ENCODE data around the gene FOSB.
"Not testable (repeated sequence)": the region's sequence is repeated elsewhere in the genome, so short reads cannot be mapped to it uniquely, and the experiment has no call there.

The FOSB gene

DNA sequence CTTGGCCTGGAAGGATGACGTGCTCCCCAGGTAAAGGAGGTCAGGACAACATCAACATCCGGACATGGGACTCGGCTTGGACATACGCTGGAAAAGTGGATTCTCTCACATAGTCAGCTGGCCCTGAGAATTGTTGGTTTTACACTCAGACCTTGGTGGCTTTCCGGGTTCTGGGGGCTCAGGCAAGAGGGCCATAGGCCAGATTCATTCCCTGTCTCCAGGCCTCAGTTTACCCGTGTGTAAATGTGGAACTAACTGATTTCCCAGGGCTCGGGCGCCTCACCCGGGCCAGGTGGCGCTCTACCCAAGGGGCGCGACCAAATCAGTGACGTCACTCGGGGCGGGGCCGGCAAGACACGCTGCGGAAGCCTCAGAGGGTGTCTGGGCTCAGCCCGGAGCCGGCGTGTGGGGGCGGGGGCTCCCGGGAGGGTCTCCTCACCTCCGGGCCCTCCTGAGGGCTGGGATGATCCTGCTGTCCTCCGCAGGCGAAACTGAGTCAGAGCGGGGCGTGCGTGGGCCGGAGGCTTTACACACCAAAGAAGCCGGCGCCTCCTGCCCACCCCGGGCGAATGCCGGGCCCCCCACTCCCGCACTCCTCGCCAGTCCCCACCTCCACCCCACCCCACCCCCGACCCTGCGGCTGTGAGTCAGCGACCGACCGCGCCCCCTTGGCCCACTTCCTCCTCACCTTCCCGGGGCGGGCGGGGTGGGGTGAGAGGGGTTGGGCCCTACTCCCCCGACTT is 38.6 kb downstream of the FOSB start:
- DNase-seq (ENCODE audit: low read depth): no peak

GRCh38 chr19:45506989-45507871 is 39.4 kb downstream of the FOSB start, which contains the start of gene VASP:
Gene VASP, plus strand, starts transcription at chr19:45507479. Its CDS starts 293 bp downstream, at chr19:45507772.
- DNase-seq (ENCODE audit: low read depth): no peak

DNA sequence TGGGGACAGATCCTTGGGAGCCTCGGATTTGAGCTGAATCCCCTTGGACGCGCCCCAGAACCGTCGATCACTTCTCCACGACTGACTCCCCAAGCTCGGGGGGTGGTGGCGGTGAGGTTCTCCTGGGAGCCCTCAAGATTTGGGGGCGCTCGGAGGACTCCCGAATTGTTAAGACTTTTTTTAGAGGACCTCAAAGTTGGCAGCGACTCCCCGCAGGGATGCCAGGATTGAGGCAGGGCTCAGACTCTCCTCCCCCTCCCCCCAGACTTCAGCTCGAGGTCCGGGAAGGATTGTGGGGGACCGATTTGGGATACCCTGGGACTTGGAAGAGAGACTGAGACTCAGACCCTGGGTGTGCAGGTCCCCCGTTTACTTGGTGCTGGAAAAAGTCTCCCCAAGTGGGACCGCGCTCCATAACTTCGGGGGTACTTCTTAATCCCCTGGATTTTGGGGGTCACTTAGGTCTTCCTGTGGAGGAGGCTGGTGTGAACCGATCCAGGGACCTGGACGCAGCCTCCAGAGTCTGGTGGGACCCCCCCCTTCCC is 40.1 kb downstream of the FOSB start:
- DNase-seq (ENCODE audit: low read depth): no peak

DNA sequence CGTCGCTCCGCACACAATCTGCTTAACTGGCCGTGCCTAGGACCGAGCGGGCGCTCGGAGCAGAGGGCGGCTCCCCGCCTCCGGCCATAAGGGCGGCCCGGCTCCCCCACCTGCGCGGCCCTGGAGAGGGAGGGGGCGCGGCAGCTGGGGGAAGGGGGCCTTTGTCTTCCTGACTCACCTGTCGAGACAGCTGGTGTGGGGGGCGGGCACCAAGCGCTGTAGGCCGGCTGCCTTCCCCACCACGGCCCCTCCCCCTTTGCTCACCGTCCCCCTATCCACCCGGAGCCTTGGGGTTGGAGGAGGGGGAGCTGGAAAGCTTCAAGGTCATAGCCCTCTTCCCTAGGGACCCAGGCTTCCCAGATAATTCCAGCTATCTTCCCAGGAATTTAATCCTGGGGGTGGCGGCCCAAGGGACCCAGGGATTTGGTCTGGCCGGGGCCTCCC is 40.6 kb downstream of the FOSB start:
- no peak for DNase-seq (ENCODE audit: low read depth)

GRCh38 chr19:45508861-45509691 is 41.3 kb downstream of the FOSB start:
- peak; percentile 87 for DNase-seq (ENCODE audit: low read depth)

DNA sequence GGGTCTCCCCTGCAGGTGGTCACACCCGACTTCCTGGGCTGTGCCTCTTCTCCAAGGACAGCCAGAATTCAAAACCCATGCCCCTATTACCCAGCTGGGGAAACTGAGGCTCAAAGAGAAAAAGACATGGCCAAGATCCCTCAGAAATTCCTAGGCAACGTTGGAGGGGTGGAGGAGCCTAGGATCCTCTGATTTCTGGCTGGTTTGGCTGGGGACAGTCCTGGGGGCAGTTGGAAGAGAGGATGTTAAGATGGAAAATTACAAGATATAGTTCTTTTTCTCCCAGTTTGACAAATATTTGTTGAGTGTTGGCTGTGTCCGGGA is 41.9 kb downstream of the FOSB start:
- DNase-seq (ENCODE audit: low read depth): no peak

DNA sequence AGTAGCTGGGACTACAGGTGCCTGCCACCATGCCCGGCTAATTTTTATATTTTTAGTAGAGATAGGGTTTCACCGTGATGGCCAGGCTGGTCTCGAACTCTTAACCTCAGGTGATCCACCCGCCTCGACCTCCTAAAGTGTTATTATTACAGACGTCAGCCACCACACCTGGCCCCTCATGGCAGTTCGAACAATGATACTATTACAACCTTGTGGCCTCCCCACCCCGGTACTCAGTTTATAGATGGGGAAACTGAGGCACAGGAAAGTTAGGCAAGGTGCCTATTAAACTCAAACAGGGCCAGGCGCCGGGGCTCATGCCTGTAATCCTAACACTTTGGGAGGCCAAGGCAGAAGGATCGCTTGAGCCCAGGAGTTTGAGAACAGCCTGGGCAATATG is 42.6 kb downstream of the FOSB start:
- DNase-seq (ENCODE audit: low read depth): not testable (repeated sequence)

DNA sequence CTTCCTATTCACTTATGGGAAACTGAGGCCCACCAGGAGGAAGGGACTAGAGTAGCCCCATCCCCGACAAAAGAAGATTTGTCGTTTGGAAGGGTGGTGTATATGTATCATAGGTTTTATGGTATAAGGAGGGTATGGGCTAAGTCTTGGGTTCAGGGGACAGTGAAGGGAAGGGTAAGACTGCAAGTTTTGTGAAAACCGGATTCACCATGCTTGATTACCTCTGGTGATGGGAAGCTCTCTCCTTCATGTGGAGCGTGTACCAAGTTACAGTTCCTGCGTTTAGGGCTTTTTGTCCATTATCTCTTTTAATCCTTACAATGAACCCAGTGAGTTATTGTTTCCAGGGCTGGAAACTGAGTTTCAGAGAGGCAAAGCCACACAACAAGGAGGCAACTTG is 43.3 kb downstream of the FOSB start:
- DNase-seq (ENCODE audit: low read depth): no peak

- no peak for DNase-seq (ENCODE audit: low read depth)
Measured at GRCh38 chr19:45512881-45513483, 45.2 kb downstream of the FOSB start.

DNA sequence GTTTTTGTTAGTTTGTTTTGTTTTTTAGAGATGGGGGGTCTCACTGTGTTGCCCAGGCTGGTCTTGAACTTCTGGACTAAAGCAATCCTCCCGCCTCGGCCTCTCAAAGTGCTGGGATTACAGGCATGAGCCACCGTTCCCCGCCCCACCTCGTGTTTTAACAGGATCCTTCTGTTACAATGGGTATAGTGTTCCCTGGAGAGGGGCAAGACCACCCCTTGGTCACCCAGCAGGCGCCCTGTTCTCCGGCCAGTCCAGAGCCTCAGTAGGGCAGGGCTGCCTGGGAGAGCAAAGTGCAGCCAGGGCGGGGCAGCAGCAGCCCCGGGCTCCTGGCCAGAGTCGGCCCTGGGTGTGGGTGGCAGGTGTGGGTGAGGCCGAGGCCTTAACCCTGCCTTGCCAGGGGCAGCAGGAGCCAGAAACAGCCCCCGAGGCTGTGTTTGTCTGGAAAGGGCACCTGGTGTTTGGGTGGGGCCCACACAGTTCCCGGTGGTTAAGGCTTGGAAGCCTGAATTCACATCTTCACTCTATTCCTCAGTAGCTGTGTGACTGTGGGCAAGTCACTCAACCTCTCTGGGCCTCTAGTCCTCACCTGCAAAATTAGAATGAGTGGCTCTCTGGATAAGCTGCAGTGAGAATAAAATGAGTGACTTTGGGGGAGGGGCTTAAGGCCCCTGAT is 46.7 kb downstream of the FOSB start:
- no peak for DNase-seq (ENCODE audit: low read depth)

DNA sequence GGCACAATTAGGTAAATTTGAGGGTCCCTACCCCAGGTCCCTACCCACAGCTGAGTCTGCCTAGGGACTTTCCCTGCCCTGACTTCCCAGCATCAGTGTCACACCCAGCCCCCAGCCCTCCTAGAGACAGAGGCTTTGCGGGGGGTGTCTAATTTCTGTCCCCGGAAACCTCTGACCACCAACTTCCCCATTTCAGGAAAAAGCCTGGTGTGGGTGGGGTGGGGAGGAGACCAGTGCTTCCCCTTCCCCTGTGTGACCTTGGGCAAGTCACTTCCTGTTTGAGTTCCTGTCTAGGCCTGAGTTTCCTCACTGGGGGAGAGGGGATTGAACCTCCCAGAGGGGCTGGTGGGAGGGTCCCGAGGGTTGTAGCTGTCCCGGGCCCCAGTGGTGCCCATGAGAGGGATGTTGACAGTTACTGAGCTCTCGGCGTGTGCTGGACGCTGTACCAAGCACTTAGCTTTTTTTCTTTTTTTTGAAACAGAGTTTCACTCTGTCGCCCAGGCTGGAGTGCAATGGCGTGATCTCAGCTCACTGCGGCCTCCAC is 47.4 kb downstream of the FOSB start:
- peak; percentile 90 for DNase-seq (ENCODE audit: low read depth)

GRCh38 chr19:45515807-45516401 is 48.1 kb downstream of the FOSB start:
- no peak for DNase-seq (ENCODE audit: low read depth)

DNA sequence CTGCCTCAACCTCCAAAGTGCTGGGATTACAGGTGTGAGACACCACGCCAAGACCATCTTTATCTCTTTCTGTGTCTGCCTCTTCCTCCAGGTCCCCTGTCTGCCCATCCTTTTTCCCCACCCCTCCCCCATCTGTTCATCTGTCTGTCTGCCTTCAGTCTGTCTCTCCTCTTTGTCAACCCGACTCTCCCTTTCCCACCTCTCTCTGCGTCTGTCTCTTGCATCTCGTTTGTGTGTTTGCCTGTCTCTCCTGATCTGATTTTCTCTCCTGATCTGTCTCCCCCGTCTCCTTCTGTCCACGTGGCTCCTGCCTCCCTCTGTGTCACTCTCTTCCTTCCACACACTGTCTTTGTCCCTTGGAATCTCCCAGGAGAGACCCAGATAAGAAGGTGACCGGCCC is 49.4 kb downstream of the FOSB start:
- DNase-seq (ENCODE audit: low read depth): no peak

DNA sequence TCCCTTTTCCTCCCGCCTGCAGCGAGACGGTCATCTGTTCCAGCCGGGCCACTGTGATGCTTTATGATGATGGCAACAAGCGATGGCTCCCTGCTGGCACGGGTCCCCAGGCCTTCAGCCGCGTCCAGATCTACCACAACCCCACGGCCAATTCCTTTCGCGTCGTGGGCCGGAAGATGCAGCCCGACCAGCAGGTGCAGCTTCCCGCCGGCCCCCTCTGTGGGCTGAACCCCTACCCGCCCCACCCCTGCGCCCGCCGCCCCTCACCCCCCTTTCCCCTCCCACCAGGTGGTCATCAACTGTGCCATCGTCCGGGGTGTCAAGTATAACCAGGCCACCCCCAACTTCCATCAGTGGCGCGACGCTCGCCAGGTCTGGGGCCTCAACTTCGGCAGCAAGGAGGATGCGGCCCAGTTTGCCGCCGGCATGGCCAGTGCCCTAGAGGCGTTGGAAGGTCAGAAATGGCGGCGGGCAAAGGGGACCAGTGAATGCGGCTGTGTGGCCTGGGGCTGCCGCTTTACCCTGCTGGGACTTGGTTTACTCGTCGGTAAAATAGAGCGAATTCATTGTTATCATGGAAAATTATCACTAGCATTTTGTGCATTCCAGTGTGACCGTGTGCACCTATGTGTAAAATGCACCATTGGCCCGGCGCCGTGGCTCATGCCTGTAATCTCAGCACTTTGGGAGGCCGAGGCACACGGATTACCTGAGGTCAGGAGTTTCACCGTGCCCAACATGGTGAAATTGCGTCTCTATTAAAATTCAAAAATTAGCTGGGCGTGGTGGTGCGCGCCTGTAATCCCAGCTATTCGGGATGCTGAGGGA is 50.1 kb downstream of the FOSB start:
- DNase-seq (ENCODE audit: low read depth): no peak

DNA sequence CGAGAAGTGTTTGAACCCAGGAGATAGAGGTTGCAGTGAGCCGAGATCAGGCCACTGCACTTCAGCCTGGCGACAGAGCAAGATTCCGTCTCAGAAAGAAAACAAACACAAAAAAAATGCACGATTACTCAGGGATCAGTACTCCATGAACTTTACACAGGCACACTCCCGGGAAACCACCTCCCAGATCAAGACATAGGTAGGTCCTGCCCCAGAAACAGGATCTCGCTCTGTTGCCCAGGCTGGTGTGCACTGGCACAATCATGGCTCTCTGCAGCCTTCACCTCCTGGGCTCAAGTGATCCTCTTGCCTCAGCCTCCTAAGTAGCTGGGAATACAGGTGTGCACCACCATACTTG is 50.7 kb downstream of the FOSB start:
- DNase-seq (ENCODE audit: low read depth): no peak

DNA sequence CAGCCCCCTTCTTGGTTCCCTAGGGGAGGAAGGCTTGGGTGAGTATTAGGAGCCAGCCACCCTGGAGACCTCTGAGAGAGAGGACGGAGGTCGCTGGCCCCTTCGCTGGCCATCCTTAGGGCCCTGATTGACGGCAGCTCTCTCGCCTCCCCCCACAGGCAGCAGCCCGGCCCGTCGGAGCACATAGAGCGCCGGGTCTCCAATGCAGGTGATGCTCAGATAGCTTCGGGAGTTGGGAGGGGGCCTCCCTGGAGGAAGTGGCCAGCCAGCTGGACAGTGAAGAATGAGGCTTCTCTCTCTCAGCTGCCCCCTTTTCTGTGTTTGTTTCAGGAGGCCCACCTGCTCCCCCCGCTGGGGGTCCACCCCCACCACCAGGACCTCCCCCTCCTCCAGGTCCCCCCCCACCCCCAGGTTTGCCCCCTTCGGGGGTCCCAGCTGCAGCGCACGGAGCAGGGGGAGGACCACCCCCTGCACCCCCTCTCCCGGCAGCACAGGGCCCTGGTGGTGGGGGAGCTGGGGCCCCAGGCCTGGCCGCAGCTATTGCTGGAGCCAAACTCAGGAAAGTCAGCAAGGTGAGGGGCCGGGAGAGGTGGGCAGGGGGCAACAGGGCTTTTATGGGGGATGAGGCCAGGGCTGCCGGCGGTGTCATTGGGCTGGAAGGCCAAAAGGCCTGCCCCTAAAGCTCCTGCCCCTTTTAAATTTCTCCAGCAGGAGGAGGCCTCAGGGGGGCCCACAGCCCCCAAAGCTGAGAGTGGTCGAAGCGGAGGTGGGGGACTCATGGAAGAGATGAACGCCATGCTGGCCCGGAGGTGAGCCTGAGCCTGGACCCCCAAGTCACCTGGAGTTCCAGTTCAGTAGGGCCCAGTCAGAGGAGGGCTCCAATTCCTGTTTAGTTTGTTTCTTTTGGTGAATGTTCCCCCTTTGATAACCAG is 54.5 kb downstream of the FOSB start:
- DNase-seq (ENCODE audit: low read depth): no peak

DNA sequence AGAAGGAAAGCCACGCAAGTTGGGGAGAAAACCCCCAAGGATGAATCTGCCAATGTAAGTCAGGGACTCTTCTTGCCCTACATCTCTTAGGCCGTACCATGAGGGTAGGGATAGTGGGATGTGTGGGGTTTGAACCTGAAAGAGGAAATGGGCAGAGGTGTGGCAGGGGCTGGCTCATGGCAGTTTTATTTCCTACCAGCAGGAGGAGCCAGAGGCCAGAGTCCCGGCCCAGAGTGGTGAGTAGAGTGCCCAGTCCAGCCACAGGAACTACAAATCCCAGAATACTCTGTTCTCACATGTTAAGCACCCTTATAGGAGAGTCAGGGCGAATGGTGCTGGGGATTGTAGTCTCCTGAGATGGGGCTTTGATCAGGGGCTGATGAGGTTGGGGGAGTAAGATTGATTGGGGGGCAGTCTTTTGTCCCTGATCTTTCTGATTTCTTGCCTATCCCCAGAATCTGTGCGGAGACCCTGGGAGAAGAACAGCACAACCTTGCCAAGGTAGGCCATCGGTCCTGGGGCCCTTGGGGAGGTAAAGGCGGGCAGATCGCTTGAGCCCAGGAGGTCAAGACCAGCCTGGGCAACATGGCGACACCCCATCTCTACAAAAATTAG is 56.0 kb downstream of the FOSB start:
- no peak for DNase-seq (ENCODE audit: low read depth)

DNA sequence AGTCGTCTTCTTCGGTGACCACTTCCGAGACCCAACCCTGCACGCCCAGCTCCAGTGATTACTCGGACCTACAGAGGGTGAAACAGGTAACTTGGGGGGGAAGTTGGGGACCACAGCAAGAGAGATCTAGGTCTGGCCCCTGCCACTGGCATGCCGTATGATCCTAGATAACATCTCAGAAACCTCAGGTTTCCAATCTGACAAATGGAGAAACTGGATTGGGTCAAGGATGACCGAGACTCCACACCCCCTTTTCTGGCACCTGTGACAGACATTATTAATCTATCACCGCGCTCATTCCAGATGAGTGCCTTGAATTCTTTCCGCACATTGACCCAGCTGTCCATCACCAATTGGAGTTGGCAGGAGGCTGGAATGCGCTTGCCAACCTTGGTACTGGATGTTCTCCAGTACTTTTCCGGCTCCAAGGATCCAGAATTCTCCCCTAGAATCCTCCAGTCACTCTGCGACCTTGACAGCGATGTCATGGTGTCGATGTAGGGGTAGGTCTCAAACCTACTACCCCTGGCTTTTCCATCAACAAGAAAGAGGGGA is 56.9 kb downstream of the FOSB start:
- DNase-seq (ENCODE audit: low read depth): no peak

Data from CMK (cell line).